Rectal smooth muscle tissue (tissue), 1 donor: Measurements from ENCODE around the gene LRRC49.
"Not testable (repeated sequence)": the region's sequence is repeated elsewhere in the genome, so short reads cannot be mapped to it uniquely, and the experiment has no call there.

ENCODE experiments used
- H3K27ac ChIP-seq: one replicate; pipeline ENCODE4 v1.7.0; 2013; ENCODE audit warnings: low read depth, low read length, inconsistent platforms
- H3K27me3 ChIP-seq: one replicate; pipeline ENCODE4 v1.7.0; 2013; ENCODE audit warnings: low read length; ENCODE audit not compliant: control insufficient read depth, insufficient read depth
- H3K36me3 ChIP-seq: one replicate; pipeline ENCODE4 v1.7.0; 2013; ENCODE audit warnings: low read length; ENCODE audit not compliant: control insufficient read depth, insufficient read depth
- H3K4me1 ChIP-seq: one replicate; pipeline ENCODE4 v1.7.0; 2013; ENCODE audit warnings: low read length; ENCODE audit not compliant: control insufficient read depth, insufficient read depth
- H3K4me3 ChIP-seq: one replicate; pipeline ENCODE4 v1.7.0; 2013; ENCODE audit warnings: low read length
- H3K9ac ChIP-seq: one replicate; pipeline ENCODE4 v1.7.0; 2013; ENCODE audit warnings: low read length

LRRC49 gene

GRCh38 chr15:70857562-70858285 lies 34.9 kb upstream of the LRRC49 start:
- Histone ChIP-seq H3K9ac (no peak overlapping the region), H3K27me3 (no peaks in the 10 kb centered on the region), H3K4me3 (no peak overlapping the region), H3K36me3 (no peaks in the 10 kb centered on the region), H3K4me1 (peaks cover 4% of the 10 kb centered on the region), H3K27ac (no peak overlapping the region)

- not testable (repeated sequence) for H3K4me3 ChIP-seq, H3K4me1 ChIP-seq, H3K36me3 ChIP-seq, H3K27me3 ChIP-seq, H3K9ac ChIP-seq, H3K27ac ChIP-seq
These were observed 33.9 kb upstream of the LRRC49 start for GRCh38 chr15:70858614-70859321.

GRCh38 chr15:70859322-70859908 lies 33.2 kb upstream of the LRRC49 start:
- Histone ChIP-seq H3K4me1 (peaks cover 3% of the 10 kb centered on the region), H3K9ac (no peak overlapping the region), H3K36me3 (no peaks in the 10 kb centered on the region), H3K27ac (no peak overlapping the region), H3K4me3 (no peak overlapping the region), H3K27me3 (no peaks in the 10 kb centered on the region)

- no peak overlapping the region for H3K9ac ChIP-seq
These were observed 32.6 kb upstream of the LRRC49 start for GRCh38 chr15:70859998-70860397.

GRCh38 chr15:70863450-70864218 lies 29.0 kb upstream of the LRRC49 start:
- H3K27me3 ChIP-seq: no peaks in the 10 kb centered on the region
- peaks cover 4% of the 10 kb centered on the region for H3K4me1 ChIP-seq
- no peaks in the 10 kb centered on the region for H3K36me3 ChIP-seq
- no peak overlapping the region for H3K27ac ChIP-seq
- no peak overlapping the region for H3K9ac ChIP-seq
- no peak overlapping the region for H3K4me3 ChIP-seq

More at GRCh38 chr15:70859998-70860397, 32.6 kb upstream of the LRRC49 start:
- Histone ChIP-seq H3K27ac (no peak overlapping the region), H3K4me1 (no peaks in the 10 kb centered on the region), H3K4me3 (no peak overlapping the region), H3K36me3 (no peaks in the 10 kb centered on the region), H3K27me3 (no peaks in the 10 kb centered on the region)

- Histone ChIP-seq H3K4me3 (no peak overlapping the region), H3K36me3 (no peaks in the 10 kb centered on the region), H3K4me1 (peaks cover 4% of the 10 kb centered on the region), H3K9ac (no peak overlapping the region), H3K27me3 (no peaks in the 10 kb centered on the region), H3K27ac (peak overlapping the region; percentile 47)
These were observed 25.5 kb upstream of the LRRC49 start for GRCh38 chr15:70866982-70867641.

- Histone ChIP-seq H3K27ac (no peak overlapping the region), H3K4me1 (peaks cover 4% of the 10 kb centered on the region), H3K9ac (no peak overlapping the region), H3K4me3 (no peak overlapping the region), H3K36me3 (no peaks in the 10 kb centered on the region), H3K27me3 (no peaks in the 10 kb centered on the region)
These were observed 24.6 kb upstream of the LRRC49 start for GRCh38 chr15:70867911-70868467.

- no peaks in the 10 kb centered on the region for H3K27me3 ChIP-seq
- H3K27ac ChIP-seq: no peak overlapping the region
- H3K9ac ChIP-seq: no peak overlapping the region
- no peaks in the 10 kb centered on the region for H3K36me3 ChIP-seq
- H3K4me3 ChIP-seq: no peak overlapping the region
- H3K4me1 ChIP-seq: peaks cover 4% of the 10 kb centered on the region
These were observed 23.3 kb upstream of the LRRC49 start for GRCh38 chr15:70869346-70869745.

GRCh38 chr15:70870051-70870450 lies 22.6 kb upstream of the LRRC49 start:
- H3K36me3 ChIP-seq: no peaks in the 10 kb centered on the region
- H3K4me3 ChIP-seq: no peak overlapping the region
- peaks cover 4% of the 10 kb centered on the region for H3K4me1 ChIP-seq
- H3K27me3 ChIP-seq: no peaks in the 10 kb centered on the region
- H3K27ac ChIP-seq: no peak overlapping the region
- no peak overlapping the region for H3K9ac ChIP-seq

GRCh38 chr15:70871490-70871889 lies 21.1 kb upstream of the LRRC49 start:
- H3K36me3 ChIP-seq, H3K4me1 ChIP-seq, H3K4me3 ChIP-seq, H3K27ac ChIP-seq, H3K9ac ChIP-seq, H3K27me3 ChIP-seq: not testable (repeated sequence)

GRCh38 chr15:70873232-70874054 lies 19.2 kb upstream of the LRRC49 start:
- no peak overlapping the region for H3K4me3 ChIP-seq

More at GRCh38 chr15:70873232-70874054, 19.2 kb upstream of the LRRC49 start:
- Histone ChIP-seq H3K9ac (no peak overlapping the region), H3K27me3 (no peaks in the 10 kb centered on the region), H3K36me3 (no peaks in the 10 kb centered on the region), H3K4me1 (no peaks in the 10 kb centered on the region), H3K27ac (no peak overlapping the region)
